GM19193 (cell line): Measurements from ENCODE around the gene NES.

ENCODE experiments used
- POLR2A ChIP-seq: IDR thresholded peaks from 4 replicates; pipeline ENCODE4 v1.6.1; 2011; ENCODE audit not compliant: insufficient read depth, insufficient read length; ENCODE audit errors: extremely low read depth

NES gene

DNA sequence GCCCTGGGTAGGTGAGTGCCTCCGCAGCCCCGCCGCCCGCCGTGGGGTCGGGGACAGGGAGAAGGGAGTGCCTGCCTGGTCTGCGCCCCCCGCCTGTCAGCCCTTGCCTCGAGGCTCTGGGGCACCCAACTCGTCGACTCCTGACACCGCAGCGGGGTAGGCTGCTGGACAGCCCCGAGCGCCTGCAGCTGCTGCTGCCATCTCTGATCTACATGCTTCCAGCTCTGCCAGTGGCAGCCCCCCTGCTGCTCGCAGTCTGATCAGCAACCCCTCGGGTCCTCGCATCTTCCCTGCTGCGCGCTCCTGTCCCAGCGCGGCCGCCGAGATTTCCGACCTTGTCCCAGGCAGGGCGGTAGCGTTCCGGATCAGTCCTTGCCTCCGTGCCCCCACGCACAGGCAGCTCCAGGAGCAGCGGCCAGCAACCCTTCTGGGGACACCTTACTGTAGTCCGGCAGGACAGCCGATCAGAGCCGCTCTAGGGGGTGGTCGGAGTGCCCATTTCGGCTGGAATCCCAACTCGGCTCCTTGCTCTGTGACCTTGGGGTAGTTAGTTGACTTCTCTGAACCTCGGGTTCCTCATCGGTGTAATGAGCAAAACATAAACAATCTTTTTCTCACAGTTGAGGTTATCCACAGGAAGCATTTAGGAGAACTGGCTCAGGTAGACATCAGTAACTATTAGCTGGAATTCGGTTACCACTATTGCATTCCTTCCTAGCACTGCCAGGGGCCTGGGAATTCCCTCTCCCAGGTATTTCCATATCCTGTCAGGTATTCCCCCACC, 34.8 kb downstream of the NES start:
- TF ChIP-seq POLR2A: no peak

- no peak for TF ChIP-seq POLR2A
Observed at GRCh38 chr1:156641761-156642264, 35.4 kb downstream of the NES start, which contains the start of gene BCAN. BCAN (plus strand) TSS chr1:156642117; CDS start chr1:156646055, 3,938 bp downstream.

GRCh38 chr1:156640842-156641706, 36.1 kb downstream of the NES start:
- no peak for TF ChIP-seq POLR2A

DNA sequence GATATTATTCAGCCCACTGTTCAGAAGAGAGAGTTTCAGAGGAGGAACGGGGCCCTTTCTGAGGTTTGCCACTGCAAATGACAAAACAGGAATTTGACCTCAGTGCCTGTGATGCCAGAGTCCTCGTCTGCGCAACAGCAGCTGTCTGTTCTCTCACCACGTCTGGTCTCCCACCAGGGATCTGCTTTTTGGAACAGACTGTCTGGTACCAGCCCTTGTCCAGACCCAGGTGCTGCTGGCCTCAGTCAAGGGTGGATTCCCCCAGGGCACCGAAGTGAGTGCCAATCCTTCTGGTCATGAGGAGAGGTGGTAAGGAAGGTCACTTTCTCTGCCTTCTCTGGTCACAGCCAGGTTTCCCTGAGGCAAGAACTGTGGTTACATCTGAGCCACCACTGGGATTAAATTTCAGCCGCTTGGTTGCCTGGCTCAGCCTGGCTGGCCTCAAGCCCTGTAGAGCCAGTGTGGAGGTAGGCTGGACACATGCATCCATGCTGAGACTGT, 37.6 kb downstream of the NES start:
- no peak for TF ChIP-seq POLR2A

GRCh38 chr1:156638189-156638985, 38.8 kb downstream of the NES start:
- TF ChIP-seq POLR2A: no peak

- TF ChIP-seq POLR2A: no peak
Observed at GRCh38 chr1:156632355-156632754, 44.9 kb downstream of the NES start.

DNA sequence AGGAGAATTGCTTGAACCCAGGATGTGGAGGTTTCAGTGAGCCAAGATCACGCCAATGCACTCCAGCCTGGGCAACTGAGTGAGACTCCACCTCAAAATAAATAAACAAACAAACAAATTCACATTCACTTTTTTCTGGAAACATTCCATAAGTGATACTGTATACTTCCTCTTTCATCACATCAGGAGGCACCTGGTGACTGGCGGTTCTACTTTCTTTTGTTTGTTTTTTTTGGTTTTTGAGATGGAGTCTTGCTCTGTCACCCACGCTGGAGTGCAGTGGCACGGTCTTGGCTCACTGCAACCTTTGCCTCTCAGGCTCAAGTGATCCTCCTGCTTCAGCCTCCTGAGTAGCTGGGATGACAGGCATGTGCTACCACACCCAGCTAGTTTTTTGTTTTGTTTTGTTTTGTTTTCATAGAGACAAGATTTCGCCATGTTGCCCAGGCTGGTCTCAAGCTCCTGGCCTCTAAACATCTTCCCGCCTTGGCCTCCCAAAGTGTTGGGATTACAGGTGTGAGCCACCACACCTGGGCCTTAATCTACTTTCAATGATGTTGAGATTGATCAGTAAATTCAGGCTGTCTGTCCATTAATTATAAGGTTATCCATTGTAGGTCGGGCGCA, 47.3 kb downstream of the NES start:
- TF ChIP-seq POLR2A: no peak

- TF ChIP-seq POLR2A: no peak
Observed at GRCh38 chr1:156627313-156627880, 49.8 kb downstream of the NES start.

- no peak for TF ChIP-seq POLR2A
Observed at GRCh38 chr1:156626079-156626438, 51.1 kb downstream of the NES start.

DNA sequence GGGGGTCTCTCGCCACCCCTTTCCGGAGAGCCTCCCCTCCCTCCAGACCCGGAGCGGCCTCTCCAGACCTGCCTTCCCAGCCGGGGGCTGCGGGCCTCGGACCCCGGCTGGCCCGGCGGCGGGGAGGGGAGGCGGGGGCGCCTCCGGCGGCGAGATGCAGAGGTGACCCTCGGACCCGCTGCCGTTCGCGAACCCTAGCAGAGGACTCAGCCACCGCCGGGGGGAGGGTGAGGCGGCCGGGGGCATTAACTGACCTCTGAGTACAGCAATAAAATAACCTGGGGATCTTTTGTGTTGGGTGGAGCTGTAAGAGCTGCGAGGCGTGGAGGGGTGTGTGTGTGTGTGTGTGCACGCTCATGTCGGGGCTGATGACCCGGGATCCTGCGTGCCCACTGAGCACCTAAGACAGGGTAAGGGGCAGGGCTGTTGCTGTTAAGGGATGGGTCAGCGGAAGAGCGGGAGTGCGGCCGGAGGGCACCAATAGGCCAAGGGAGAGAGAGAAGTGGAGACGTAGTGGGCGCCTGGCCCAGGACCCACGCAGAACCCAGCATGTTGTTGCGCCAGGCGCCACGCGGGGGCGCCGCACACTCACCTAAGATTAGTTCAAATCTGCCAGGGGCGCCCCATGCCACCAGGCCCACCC, 51.6 kb downstream of the NES start:
- no peak for TF ChIP-seq POLR2A

DNA sequence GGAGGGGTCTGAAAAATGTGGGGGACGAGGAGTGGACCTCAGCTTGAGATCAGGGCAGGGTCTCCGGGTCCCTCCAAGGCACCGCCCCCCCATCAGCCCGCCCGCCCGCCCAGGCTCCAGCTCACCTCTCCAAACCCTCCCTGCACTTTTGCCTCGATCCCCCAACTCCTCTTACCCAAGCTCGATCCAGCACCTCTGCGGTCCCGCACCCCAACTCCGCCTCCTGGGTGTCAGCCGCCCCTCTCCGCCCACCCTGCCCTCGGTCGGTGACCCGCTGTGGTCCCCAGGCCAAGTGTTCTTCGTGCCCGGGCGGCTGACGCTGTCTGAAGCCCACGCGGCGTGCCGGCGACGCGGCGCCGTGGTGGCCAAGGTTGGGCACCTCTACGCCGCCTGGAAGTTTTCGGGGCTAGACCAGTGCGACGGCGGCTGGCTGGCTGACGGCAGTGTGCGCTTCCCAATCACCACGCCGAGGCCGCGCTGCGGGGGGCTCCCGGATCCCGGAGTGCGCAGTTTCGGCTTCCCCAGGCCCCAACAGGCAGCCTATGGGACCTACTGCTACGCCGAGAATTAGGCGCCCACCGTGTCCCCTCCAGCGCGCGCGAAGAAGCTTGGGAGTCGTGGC, 52.3 kb downstream of the NES start:
- no peak for TF ChIP-seq POLR2A

- TF ChIP-seq POLR2A: no peak
Observed at GRCh38 chr1:156623946-156624813, 53.0 kb downstream of the NES start.
